Measurements from ENCODE around the gene NKAP. TPM values are rescaled to one million over a fixed set of nuclear protein-coding genes. Genes with fewer than 3 reads are reported as not detected.

NKAP gene
- total and polyA plus RNA-seq, 9 of the 15 experiments (the other 6 are each of a cell fraction or from before 2014, with no cell fraction given) = 3.1 to 8.3 (median 7.0) TPM

DNA sequence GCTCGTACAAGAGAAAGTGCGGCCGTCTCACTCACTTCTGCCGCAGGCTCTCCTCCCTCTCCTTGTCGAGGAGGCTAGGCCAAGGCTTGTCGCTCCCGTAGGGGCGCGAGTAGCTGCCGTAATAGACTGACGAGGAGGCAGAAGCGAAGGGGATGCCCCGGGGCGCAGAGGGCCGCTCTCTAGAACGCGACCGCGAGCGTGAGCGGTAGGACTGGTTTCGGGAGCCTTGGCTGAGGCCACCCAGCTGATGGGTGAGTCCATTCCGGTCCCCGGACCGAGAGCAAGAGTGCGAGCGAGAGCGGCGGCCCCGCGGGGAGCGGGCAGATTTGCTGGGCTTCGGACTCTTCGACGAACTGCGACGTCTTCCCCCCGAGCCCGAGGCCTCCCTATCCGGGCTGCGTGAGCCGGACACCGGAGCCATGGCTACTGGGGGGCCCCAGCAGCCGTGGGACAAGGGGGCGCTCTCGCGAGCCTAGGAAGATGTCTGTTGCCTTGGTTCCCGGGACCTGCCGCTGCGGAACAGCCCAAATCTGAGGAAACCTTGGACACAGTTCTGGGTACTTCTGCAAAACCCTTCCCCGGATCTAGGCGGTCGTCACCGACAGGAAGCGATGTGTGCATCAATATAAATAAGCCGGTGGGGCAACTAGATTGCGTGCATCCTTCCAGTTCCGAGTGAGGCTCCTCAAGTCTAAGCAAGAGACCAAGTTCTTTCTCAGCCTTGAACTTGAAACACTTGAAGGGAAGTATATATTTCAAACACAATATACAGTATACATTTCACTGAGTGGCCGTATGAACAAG is at the start of gene NKAP (continued):
- TF ChIP-seq, protein P1, sequence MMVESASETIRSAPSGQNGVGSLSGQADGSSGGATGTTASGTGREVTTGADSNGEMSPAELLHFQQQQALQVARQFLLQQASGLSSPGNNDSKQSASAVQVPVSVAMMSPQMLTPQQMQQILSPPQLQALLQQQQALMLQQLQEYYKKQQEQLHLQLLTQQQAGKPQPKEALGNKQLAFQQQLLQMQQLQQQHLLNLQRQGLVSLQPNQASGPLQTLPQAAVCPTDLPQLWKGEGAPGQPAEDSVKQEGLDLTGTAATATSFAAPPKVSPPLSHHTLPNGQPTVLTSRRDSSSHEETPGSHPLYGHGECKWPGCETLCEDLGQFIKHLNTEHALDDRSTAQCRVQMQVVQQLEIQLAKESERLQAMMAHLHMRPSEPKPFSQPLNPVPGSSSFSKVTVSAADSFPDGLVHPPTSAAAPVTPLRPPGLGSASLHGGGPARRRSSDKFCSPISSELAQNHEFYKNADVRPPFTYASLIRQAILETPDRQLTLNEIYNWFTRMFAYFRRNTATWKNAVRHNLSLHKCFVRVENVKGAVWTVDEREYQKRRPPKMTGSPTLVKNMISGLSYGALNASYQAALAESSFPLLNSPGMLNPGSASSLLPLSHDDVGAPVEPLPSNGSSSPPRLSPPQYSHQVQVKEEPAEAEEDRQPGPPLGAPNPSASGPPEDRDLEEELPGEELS (CRISPR knock-in tag; IDR thresholded peaks at IDR 0.05; ENCODE audit: borderline replicate concordance) = no peak
- no peak for TF ChIP-seq BCL6 (CRISPR knock-in tag; IDR thresholded peaks at IDR 0.05)
- 0 out of 2 replicates have a peak, but pooled peaks have one; percentile 40 for TF ChIP-seq ZNF12 (CRISPR knock-in tag; IDR thresholded peaks at IDR 0.05)
- TF ChIP-seq NFXL1 (CRISPR knock-in tag; IDR thresholded peaks at IDR 0.05) = no peak
- TF ChIP-seq, protein P2, sequence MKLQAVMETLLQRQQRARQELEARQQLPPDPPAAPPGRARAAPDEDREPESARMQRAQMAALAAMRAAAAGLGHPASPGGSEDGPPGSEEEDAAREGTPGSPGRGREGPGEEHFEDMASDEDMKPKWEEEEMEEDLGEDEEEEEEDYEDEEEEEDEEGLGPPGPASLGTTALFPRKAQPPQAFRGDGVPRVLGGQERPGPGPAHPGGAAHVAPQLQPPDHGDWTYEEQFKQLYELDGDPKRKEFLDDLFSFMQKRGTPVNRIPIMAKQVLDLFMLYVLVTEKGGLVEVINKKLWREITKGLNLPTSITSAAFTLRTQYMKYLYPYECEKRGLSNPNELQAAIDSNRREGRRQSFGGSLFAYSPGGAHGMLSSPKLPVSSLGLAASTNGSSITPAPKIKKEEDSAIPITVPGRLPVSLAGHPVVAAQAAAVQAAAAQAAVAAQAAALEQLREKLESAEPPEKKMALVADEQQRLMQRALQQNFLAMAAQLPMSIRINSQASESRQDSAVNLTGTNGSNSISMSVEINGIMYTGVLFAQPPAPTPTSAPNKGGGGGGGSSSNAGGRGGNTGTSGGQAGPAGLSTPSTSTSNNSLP (IDR thresholded peaks at IDR 0.05; ENCODE audit: borderline replicate concordance, low read depth, low read length) = peak; percentile 63; the same call in 1 of the 2 replicates
- TF ChIP-seq ZKSCAN8 (CRISPR knock-in tag; IDR thresholded peaks at IDR 0.05) = no peak
- TF ChIP-seq NR2F6 (CRISPR knock-in tag; IDR thresholded peaks at IDR 0.05) = no peak
- TF ChIP-seq, protein P3, sequence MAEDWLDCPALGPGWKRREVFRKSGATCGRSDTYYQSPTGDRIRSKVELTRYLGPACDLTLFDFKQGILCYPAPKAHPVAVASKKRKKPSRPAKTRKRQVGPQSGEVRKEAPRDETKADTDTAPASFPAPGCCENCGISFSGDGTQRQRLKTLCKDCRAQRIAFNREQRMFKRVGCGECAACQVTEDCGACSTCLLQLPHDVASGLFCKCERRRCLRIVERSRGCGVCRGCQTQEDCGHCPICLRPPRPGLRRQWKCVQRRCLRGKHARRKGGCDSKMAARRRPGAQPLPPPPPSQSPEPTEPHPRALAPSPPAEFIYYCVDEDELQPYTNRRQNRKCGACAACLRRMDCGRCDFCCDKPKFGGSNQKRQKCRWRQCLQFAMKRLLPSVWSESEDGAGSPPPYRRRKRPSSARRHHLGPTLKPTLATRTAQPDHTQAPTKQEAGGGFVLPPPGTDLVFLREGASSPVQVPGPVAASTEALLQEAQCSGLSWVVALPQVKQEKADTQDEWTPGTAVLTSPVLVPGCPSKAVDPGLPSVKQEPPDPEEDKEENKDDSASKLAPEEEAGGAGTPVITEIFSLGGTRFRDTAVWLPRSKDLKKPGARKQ (CRISPR knock-in tag; IDR thresholded peaks at IDR 0.05) = no peak
- peak; percentile 72 for TF ChIP-seq ELF1 (tag; IDR thresholded peaks at IDR 0.05)
- TF ChIP-seq ZNF134 (CRISPR knock-in tag; conservative IDR thresholded peaks at IDR 0.05) = no peak
- TF ChIP-seq MAFF (IDR thresholded peaks at IDR 0.05; ENCODE audit: low read length) = no peak; the same call in 1 of the 2 replicates
- TF ChIP-seq, protein P4, sequence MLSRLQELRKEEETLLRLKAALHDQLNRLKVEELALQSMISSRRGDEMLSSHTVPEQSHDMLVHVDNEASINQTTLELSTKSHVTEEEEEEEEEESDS (CRISPR knock-in tag; IDR thresholded peaks at IDR 0.05) = no peak
- TF ChIP-seq SUPT5H (IDR thresholded peaks at IDR 0.05) = peak; percentile 69
- TF ChIP-seq, protein P5, sequence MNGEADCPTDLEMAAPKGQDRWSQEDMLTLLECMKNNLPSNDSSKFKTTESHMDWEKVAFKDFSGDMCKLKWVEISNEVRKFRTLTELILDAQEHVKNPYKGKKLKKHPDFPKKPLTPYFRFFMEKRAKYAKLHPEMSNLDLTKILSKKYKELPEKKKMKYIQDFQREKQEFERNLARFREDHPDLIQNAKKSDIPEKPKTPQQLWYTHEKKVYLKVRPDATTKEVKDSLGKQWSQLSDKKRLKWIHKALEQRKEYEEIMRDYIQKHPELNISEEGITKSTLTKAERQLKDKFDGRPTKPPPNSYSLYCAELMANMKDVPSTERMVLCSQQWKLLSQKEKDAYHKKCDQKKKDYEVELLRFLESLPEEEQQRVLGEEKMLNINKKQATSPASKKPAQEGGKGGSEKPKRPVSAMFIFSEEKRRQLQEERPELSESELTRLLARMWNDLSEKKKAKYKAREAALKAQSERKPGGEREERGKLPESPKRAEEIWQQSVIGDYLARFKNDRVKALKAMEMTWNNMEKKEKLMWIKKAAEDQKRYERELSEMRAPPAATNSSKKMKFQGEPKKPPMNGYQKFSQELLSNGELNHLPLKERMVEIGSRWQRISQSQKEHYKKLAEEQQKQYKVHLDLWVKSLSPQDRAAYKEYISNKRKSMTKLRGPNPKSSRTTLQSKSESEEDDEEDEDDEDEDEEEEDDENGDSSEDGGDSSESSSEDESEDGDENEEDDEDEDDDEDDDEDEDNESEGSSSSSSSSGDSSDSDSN (IDR thresholded peaks at IDR 0.05; ENCODE audit: borderline replicate concordance in 1 of 2, low read depth in 2 of 2, low read length in 2 of 2) = peak in 1 of 2 experiments; percentile 49; a peak in 1 of 4 replicates
- TF ChIP-seq ZNF140 (CRISPR knock-in tag; IDR thresholded peaks at IDR 0.05) = no peak
- TF ChIP-seq, protein P6, sequence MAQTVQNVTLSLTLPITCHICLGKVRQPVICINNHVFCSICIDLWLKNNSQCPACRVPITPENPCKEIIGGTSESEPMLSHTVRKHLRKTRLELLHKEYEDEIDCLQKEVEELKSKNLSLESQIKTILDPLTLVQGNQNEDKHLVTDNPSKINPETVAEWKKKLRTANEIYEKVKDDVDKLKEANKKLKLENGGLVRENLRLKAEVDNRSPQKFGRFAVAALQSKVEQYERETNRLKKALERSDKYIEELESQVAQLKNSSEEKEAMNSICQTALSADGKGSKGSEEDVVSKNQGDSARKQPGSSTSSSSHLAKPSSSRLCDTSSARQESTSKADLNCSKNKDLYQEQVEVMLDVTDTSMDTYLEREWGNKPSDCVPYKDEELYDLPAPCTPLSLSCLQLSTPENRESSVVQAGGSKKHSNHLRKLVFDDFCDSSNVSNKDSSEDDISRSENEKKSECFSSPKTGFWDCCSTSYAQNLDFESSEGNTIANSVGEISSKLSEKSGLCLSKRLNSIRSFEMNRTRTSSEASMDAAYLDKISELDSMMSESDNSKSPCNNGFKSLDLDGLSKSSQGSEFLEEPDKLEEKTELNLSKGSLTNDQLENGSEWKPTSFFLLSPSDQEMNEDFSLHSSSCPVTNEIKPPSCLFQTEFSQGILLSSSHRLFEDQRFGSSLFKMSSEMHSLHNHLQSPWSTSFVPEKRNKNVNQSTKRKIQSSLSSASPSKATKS (CRISPR knock-in tag; IDR thresholded peaks at IDR 0.05) = no peak
